Left ventricle myocardium inferior (tissue), 1 donor: ENCODE measurements around the gene TSR3. TPM values are rescaled to one million over a fixed set of nuclear protein-coding genes. Genes with fewer than 3 reads are reported as not detected.

Source experiments
- DNase-seq: peaks from one replicate; pipeline ENCODE4 v3.0.0-alpha.2; 2020
- H3K27ac ChIP-seq: fragments of 200-600 bp; replicated peaks from 2 replicates; pipeline ENCODE4 v1.8.0; 2021
- H3K27me3 ChIP-seq: fragments of 200-600 bp; 2 replicates; pipeline ENCODE4 v1.8.0; 2021; ENCODE audit warnings: low read depth
- H3K36me3 ChIP-seq: fragments of 200-600 bp; 2 replicates; pipeline ENCODE4 v1.8.0; 2021
- H3K4me1 ChIP-seq: fragments of 200-600 bp; 2 replicates; pipeline ENCODE4 v1.8.0; 2021
- H3K4me3 ChIP-seq: fragments of 200-600 bp; 2 replicates; pipeline ENCODE4 v1.8.0; 2021; ENCODE audit warnings: mild to moderate bottlenecking, moderate library complexity
- H3K9me3 ChIP-seq: fragments of 200-600 bp; replicated peaks from 2 replicates; pipeline ENCODE4 v1.8.0; 2021
- CTCF ChIP-seq: fragments of 200-600 bp; IDR thresholded peaks from 2 replicates; pipeline ENCODE4 v1.8.0; 2021; ENCODE audit warnings: antibody characterized with exemption, mild to moderate bottlenecking, borderline replicate concordance
- intact Hi-C: fragments of 100-400 bp; cut with micrococcal nuclease; formaldehyde crosslinking; loops from one replicate; pipeline ENCODE4 v1.11.0; 2022
- total RNA-seq: library from RNA; stranded (reverse); fragmentation: NEBNext Ultra II Directional; extraction: Animal tissue kit (Norgen Biotek cat#: 25700); gene quantifications from one replicate; pipeline ENCODE4 v1.2.1, GENCODE V29; 2021
- donor health status: DM: no; HTN: yes; CAD: no; lungs with severe emphysema.

Gene TSR3
- total RNA-seq, 1 donor from 2014 or later, result 54.9 TPM

GRCh38 chr16:1389762-1390161, 38.1 kb upstream of the TSR3 start:
- Histone ChIP-seq H3K27me3 (no peaks in the 10 kb centered on the region), H3K36me3 (peaks cover 78% of the 10 kb centered on the region), H3K4me3 (no peak overlapping the region), H3K4me1 (no peaks in the 10 kb centered on the region), H3K9me3 (no peaks in the 10 kb centered on the region), H3K27ac (no peak overlapping the region)
- no peak for TF ChIP-seq CTCF
- DNase-seq, result no peak
- intact Hi-C loops, result no loop called here

- intact Hi-C loops, result no loop called here
- H3K36me3 ChIP-seq, result peaks cover 64% of the 10 kb centered on the region
These were observed 35.7 kb upstream of the TSR3 start for GRCh38 chr16:1387331-1387730.

GRCh38 chr16:1385232-1385631, 33.6 kb upstream of the TSR3 start:
- H3K9me3 ChIP-seq, result no peaks in the 10 kb centered on the region
- H3K4me3 ChIP-seq, result no peak overlapping the region
- DNase-seq, result no peak
- no peak overlapping the region for H3K27ac ChIP-seq
- no peak for TF ChIP-seq CTCF
- intact Hi-C loops, result no loop called here
- peaks cover 54% of the 10 kb centered on the region for H3K36me3 ChIP-seq
- H3K4me1 ChIP-seq, result no peaks in the 10 kb centered on the region
- H3K27me3 ChIP-seq, result no peaks in the 10 kb centered on the region

More at GRCh38 chr16:1387331-1387730, 35.7 kb upstream of the TSR3 start:
- Histone ChIP-seq H3K4me1 (no peaks in the 10 kb centered on the region), H3K4me3 (no peak overlapping the region), H3K27me3 (no peaks in the 10 kb centered on the region), H3K27ac (no peak overlapping the region), H3K9me3 (no peaks in the 10 kb centered on the region)
- DNase-seq, result no peak
- no peak for TF ChIP-seq CTCF

GRCh38 chr16:1383556-1383955, 31.9 kb upstream of the TSR3 start:
- H3K36me3 ChIP-seq, result peaks cover 37% of the 10 kb centered on the region
- intact Hi-C loops, result no loop called here
- H3K4me3 ChIP-seq, result no peak overlapping the region
- DNase-seq, result no peak
- H3K4me1 ChIP-seq, result peaks cover 9% of the 10 kb centered on the region
- no peaks in the 10 kb centered on the region for H3K9me3 ChIP-seq
- no peak for TF ChIP-seq CTCF
- H3K27ac ChIP-seq, result no peak overlapping the region
- H3K27me3 ChIP-seq, result no peaks in the 10 kb centered on the region

GRCh38 chr16:1381612-1382406, 30.1 kb upstream of the TSR3 start:
- intact Hi-C loops, result no loop called here
- Histone ChIP-seq H3K4me1 (peaks cover 20% of the 10 kb centered on the region), H3K36me3 (peaks cover 30% of the 10 kb centered on the region), H3K27ac (no peak overlapping the region), H3K27me3 (no peaks in the 10 kb centered on the region), H3K9me3 (no peaks in the 10 kb centered on the region), H3K4me3 (no peak overlapping the region)
- no peak for DNase-seq
- no peak for TF ChIP-seq CTCF
